ENCODE results near the gene TEX14.

GRCh38 chr17:58615768-58616659 is 75.8 kb downstream of the TEX14 start:
- TF ChIP-seq POLR2AphosphoS5 (IDR thresholded peaks at IDR 0.05; ENCODE audit: insufficient read depth, low read depth, low read length), result no peak
- TF ChIP-seq CTCF (IDR thresholded peaks at IDR 0.05; ENCODE audit: extremely low read depth in 1 of 2, insufficient read depth in 1 of 2, low read depth in 1 of 2, low read length in 2 of 2), result no peak
- TF ChIP-seq MYC (IDR thresholded peaks at IDR 0.05; ENCODE audit: low read depth, low read length), result no peak
- no peak for TF ChIP-seq POLR2A (IDR thresholded peaks at IDR 0.05; ENCODE audit: low read depth, low read length)
- TF ChIP-seq, protein P1, sequence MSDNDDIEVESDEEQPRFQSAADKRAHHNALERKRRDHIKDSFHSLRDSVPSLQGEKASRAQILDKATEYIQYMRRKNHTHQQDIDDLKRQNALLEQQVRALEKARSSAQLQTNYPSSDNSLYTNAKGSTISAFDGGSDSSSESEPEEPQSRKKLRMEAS (IDR thresholded peaks at IDR 0.05; ENCODE audit: insufficient read depth, insufficient read length), result no peak
- TF ChIP-seq JUN (IDR thresholded peaks at IDR 0.05; ENCODE audit: borderline replicate concordance, insufficient read depth, insufficient read length, low read depth), result no peak
- no peak for TF ChIP-seq EZH2 (IDR thresholded peaks at IDR 0.05; ENCODE audit: borderline replicate concordance, low read depth, low read length, severe bottlenecking)
- no peak for TF ChIP-seq FOS (IDR thresholded peaks at IDR 0.05; ENCODE audit: borderline replicate concordance, insufficient read depth, low read length)
- TF ChIP-seq GATA2 (IDR thresholded peaks at IDR 0.05; ENCODE audit: insufficient read depth, insufficient read length, low read depth, low read length), result no peak

All from endothelial cell of umbilical vein (primary cell).